ENCODE results near the gene SH3BP1. TPM values are rescaled to one million over a fixed set of nuclear protein-coding genes. Genes with fewer than 3 reads are reported as not detected.

The SH3BP1 gene
- total and polyA plus RNA-seq, 2 of the 8 experiments (the other 6 are each of a cell fraction or from before 2014, with no cell fraction given) = 23.9 to 40.3 TPM

DNA sequence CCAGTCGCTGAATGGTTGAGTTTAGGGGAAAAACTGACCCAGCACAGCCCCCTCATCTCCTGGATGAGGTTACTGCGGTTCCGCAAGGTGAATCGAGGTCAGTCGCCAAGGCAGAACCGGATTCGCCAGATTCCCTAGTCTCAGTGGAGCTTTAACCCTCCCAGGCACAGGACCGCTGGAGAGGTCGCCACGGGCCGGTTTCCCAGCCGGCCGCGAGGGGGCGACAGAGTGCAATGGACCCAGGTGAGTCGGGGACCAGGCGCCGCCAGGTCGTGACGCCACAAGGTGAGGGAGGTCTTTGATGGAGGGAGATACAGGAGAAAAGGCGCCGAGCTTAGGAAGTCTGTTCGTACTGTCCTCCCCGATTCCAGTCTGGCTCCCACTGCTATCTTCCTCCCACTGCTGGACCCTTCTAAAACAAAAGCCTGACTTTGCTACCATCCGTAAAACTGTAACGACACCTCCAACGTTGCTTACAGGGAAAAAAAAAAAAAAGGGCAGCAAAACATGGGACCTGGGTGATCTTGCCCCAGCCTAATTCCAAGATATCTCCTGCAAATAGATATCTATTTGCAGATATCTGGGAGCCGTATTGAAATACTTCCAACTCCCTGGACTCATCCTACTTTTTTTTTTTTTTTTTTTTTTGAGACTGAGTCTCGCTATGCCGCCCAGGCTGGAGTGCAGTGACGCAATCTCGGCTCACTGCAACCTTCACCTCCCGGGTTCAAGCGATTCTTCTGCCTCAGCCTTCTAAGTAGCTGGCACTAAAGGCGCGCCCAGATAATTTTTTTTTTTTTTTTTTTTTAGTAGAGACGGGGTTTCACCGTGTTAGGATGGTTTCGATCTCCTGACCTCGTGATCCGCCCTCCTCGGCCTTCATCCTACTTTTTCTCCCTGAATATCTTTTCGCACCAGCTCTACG, 32.2 kb upstream of the SH3BP1 start (continued):
- TF ChIP-seq, protein P1, sequence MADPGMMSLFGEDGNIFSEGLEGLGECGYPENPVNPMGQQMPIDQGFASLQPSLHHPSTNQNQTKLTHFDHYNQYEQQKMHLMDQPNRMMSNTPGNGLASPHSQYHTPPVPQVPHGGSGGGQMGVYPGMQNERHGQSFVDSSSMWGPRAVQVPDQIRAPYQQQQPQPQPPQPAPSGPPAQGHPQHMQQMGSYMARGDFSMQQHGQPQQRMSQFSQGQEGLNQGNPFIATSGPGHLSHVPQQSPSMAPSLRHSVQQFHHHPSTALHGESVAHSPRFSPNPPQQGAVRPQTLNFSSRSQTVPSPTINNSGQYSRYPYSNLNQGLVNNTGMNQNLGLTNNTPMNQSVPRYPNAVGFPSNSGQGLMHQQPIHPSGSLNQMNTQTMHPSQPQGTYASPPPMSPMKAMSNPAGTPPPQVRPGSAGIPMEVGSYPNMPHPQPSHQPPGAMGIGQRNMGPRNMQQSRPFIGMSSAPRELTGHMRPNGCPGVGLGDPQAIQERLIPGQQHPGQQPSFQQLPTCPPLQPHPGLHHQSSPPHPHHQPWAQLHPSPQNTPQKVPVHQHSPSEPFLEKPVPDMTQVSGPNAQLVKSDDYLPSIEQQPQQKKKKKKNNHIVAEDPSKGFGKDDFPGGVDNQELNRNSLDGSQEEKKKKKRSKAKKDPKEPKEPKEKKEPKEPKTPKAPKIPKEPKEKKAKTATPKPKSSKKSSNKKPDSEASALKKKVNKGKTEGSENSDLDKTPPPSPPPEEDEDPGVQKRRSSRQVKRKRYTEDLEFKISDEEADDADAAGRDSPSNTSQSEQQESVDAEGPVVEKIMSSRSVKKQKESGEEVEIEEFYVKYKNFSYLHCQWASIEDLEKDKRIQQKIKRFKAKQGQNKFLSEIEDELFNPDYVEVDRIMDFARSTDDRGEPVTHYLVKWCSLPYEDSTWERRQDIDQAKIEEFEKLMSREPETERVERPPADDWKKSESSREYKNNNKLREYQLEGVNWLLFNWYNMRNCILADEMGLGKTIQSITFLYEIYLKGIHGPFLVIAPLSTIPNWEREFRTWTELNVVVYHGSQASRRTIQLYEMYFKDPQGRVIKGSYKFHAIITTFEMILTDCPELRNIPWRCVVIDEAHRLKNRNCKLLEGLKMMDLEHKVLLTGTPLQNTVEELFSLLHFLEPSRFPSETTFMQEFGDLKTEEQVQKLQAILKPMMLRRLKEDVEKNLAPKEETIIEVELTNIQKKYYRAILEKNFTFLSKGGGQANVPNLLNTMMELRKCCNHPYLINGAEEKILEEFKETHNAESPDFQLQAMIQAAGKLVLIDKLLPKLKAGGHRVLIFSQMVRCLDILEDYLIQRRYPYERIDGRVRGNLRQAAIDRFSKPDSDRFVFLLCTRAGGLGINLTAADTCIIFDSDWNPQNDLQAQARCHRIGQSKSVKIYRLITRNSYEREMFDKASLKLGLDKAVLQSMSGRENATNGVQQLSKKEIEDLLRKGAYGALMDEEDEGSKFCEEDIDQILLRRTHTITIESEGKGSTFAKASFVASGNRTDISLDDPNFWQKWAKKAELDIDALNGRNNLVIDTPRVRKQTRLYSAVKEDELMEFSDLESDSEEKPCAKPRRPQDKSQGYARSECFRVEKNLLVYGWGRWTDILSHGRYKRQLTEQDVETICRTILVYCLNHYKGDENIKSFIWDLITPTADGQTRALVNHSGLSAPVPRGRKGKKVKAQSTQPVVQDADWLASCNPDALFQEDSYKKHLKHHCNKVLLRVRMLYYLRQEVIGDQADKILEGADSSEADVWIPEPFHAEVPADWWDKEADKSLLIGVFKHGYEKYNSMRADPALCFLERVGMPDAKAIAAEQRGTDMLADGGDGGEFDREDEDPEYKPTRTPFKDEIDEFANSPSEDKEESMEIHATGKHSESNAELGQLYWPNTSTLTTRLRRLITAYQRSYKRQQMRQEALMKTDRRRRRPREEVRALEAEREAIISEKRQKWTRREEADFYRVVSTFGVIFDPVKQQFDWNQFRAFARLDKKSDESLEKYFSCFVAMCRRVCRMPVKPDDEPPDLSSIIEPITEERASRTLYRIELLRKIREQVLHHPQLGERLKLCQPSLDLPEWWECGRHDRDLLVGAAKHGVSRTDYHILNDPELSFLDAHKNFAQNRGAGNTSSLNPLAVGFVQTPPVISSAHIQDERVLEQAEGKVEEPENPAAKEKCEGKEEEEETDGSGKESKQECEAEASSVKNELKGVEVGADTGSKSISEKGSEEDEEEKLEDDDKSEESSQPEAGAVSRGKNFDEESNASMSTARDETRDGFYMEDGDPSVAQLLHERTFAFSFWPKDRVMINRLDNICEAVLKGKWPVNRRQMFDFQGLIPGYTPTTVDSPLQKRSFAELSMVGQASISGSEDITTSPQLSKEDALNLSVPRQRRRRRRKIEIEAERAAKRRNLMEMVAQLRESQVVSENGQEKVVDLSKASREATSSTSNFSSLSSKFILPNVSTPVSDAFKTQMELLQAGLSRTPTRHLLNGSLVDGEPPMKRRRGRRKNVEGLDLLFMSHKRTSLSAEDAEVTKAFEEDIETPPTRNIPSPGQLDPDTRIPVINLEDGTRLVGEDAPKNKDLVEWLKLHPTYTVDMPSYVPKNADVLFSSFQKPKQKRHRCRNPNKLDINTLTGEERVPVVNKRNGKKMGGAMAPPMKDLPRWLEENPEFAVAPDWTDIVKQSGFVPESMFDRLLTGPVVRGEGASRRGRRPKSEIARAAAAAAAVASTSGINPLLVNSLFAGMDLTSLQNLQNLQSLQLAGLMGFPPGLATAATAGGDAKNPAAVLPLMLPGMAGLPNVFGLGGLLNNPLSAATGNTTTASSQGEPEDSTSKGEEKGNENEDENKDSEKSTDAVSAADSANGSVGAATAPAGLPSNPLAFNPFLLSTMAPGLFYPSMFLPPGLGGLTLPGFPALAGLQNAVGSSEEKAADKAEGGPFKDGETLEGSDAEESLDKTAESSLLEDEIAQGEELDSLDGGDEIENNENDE (IDR thresholded peaks at IDR 0.05; ENCODE audit: insufficient replicate concordance, low read length) = no peak
- TF ChIP-seq, protein P2, sequence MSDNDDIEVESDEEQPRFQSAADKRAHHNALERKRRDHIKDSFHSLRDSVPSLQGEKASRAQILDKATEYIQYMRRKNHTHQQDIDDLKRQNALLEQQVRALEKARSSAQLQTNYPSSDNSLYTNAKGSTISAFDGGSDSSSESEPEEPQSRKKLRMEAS (IDR thresholded peaks at IDR 0.05) = peak; percentile 84
- no peak for TF ChIP-seq KDM1A (IDR thresholded peaks at IDR 0.05; ENCODE audit: borderline replicate concordance, low read length)
- TF ChIP-seq CBX8 (IDR thresholded peaks at IDR 0.05; ENCODE audit: borderline replicate concordance, low read depth, low read length) = no peak
- no peak for TF ChIP-seq HDAC6 (IDR thresholded peaks at IDR 0.05; ENCODE audit: low read depth, low read length)
- TF ChIP-seq TEAD4 (IDR thresholded peaks at IDR 0.05; ENCODE audit: low read depth, low read length) = peak; percentile 48
- 0 out of 2 replicates have a peak, but pooled peaks have one; percentile 57 for TF ChIP-seq YY1 (IDR thresholded peaks at IDR 0.05; ENCODE audit: low read depth, low read length)
- TF ChIP-seq CTBP2 (IDR thresholded peaks at IDR 0.05; ENCODE audit: borderline replicate concordance, insufficient read depth, insufficient read length, low read length) = no peak

Measured in H1 (cell line).